ENCODE data around the gene KRTDAP.

- TF ChIP-seq SIN3A (IDR thresholded peaks at IDR 0.05; ENCODE audit: borderline replicate concordance, low read depth, low read length) (no peak), TAF1 (IDR thresholded peaks at IDR 0.05; ENCODE audit: borderline replicate concordance, low read depth, low read length) (no peak), USF1 (IDR thresholded peaks at IDR 0.05; ENCODE audit: borderline replicate concordance, low read depth) (no peak)
- TF ChIP-seq, protein P1, sequence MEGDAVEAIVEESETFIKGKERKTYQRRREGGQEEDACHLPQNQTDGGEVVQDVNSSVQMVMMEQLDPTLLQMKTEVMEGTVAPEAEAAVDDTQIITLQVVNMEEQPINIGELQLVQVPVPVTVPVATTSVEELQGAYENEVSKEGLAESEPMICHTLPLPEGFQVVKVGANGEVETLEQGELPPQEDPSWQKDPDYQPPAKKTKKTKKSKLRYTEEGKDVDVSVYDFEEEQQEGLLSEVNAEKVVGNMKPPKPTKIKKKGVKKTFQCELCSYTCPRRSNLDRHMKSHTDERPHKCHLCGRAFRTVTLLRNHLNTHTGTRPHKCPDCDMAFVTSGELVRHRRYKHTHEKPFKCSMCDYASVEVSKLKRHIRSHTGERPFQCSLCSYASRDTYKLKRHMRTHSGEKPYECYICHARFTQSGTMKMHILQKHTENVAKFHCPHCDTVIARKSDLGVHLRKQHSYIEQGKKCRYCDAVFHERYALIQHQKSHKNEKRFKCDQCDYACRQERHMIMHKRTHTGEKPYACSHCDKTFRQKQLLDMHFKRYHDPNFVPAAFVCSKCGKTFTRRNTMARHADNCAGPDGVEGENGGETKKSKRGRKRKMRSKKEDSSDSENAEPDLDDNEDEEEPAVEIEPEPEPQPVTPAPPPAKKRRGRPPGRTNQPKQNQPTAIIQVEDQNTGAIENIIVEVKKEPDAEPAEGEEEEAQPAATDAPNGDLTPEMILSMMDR (IDR thresholded peaks at IDR 0.05) = no peak
- TF ChIP-seq, protein P2, sequence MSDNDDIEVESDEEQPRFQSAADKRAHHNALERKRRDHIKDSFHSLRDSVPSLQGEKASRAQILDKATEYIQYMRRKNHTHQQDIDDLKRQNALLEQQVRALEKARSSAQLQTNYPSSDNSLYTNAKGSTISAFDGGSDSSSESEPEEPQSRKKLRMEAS (IDR thresholded peaks at IDR 0.05; ENCODE audit: low read depth) = no peak
Measured at GRCh38 chr19:35439921-35440320, 50.3 kb downstream of the KRTDAP start.

All from SK-N-SH (cell line).